HCT116 (cell line): ENCODE measurements around the gene BMP5. TPM values are rescaled to one million over a fixed set of nuclear protein-coding genes. Genes with fewer than 3 reads are reported as not detected.

Experiments
- ATAC-seq: fragments of 200-7000 bp; cut with Tn5 transposase; 2 replicates; pipeline ENCODE4 v1.9.1; 2020; ENCODE audit warnings: mild to moderate bottlenecking, moderate library complexity
- BruUV-seq: library from RNA; stranded (reverse); fragments of 400-500 nt; replicated peaks from 2 replicates; lab custom pipeline; 2021; lab: Mats Ljungman, UMichigan
- CTCF ChIA-PET: fragments of 300-600 bp; sonication (Branson Sonifier 250); formaldehyde crosslinking; loops from one replicate; lab custom pipeline; 2021; ENCODE audit warnings: antibody characterized with exemption; lab: Charles Lee
- POLR2A ChIA-PET: fragments of 300-600, 350-600 bp; sonication (Branson Sonifier 250); formaldehyde crosslinking; loops from one replicate; lab custom pipeline; 2021; ENCODE audit warnings: antibody characterized with exemption; lab: Charles Lee
- RAD21 ChIA-PET, 2 experiments: fragments of 300-600 bp; sonication (Branson Sonifier 250); formaldehyde crosslinking; loops; one replicate each; lab custom pipeline; 2023; ENCODE audit warnings: low total read pairs in 2 of 2; ENCODE audit not compliant: uncharacterized antibody in 2 of 2, unreplicated experiment in 2 of 2, low non-redundant PET in 1 of 2; lab: Charles Lee
- DNase-seq: peaks from one replicate; pipeline ENCODE4 v3.0.0-alpha.2; 2010; ENCODE audit warnings: low read depth, low spot score
- H2AFZ ChIP-seq: fragments of 200-600 bp; shearing (Covaris generic), sonication (generic); 2 replicates; pipeline ENCODE4 v1.6.1; 2017; ENCODE audit warnings: low read depth, mixed run types, mixed read lengths, antibody characterized with exemption, low read length; ENCODE audit not compliant: poor library complexity, severe bottlenecking
- H3K27ac ChIP-seq: 2 replicates; pipeline ENCODE4 v1.5.1; 2012; ENCODE audit warnings: low read depth, low read length
- H3K27me3 ChIP-seq: fragments of 200-600 bp; sonication (generic); 2 replicates; pipeline ENCODE4 v1.6.1; 2016; ENCODE audit warnings: mixed run types, low read length, mixed read lengths; ENCODE audit not compliant: insufficient read depth
- H3K36me3 ChIP-seq, 2 experiments: fragments of 200-500 bp in 1 of 2; fragments of 200-600 bp in 1 of 2; sonication (Bioruptor generic) in 1 of 2; sonication (generic) in 1 of 2; 2 replicates each; pipeline versions ENCODE4 v1.5.1 to v1.6.1; 2014 to 2016; ENCODE audit warnings: low read length in 2 of 2, inconsistent platforms in 1 of 2, mixed read lengths in 1 of 2, mixed run types in 1 of 2; ENCODE audit not compliant: insufficient read depth in 2 of 2, control insufficient read depth in 1 of 2
- H3K4me1 ChIP-seq, 2 experiments: fragments of 200-600 bp in 1 of 2; sonication (generic) in 1 of 2; 2 replicates each; pipeline versions ENCODE4 v1.5.1 to v1.6.1; 2012 to 2017; ENCODE audit warnings: low read length in 2 of 2, inconsistent platforms in 1 of 2, mild to moderate bottlenecking in 1 of 2, mixed read lengths in 1 of 2, mixed run types in 1 of 2, moderate library complexity in 1 of 2; ENCODE audit not compliant: insufficient read depth in 2 of 2, control insufficient read depth in 1 of 2
- H3K4me2 ChIP-seq: fragments of 200-600 bp; sonication (generic); 2 replicates; pipeline ENCODE4 v1.6.1; 2017; ENCODE audit warnings: mixed run types, low read length, mixed read lengths
- H3K4me3 ChIP-seq, 2 experiments: fragments of 200-600 bp in 1 of 2; sonication (generic) in 1 of 2; replicated peaks in 1 of 2; 2 replicates each; pipeline ENCODE4 v1.5.1; 2011 to 2016; ENCODE audit warnings: low read length in 2 of 2, control low read depth in 1 of 2, low read depth in 1 of 2, mild to moderate bottlenecking in 1 of 2, mixed read lengths in 1 of 2, mixed run types in 1 of 2
- H3K79me2 ChIP-seq: fragments of 200-600 bp; sonication (generic); 2 replicates; pipeline ENCODE4 v1.6.1; 2017; ENCODE audit warnings: mild to moderate bottlenecking, mixed run types, low read length, moderate library complexity, mixed read lengths; ENCODE audit not compliant: insufficient read depth
- H3K9ac ChIP-seq: fragments of 200-600 bp; sonication (generic); 2 replicates; pipeline ENCODE4 v1.6.1; 2016; ENCODE audit warnings: low read length, mixed read lengths
- H3K9me2 ChIP-seq: fragments of 200-600 bp; sonication (generic), shearing (Covaris generic); 2 replicates; pipeline ENCODE4 v1.6.1; 2017; ENCODE audit warnings: mixed run types, mild to moderate bottlenecking, moderate library complexity; ENCODE audit not compliant: insufficient read depth
- H3K9me3 ChIP-seq, 2 experiments: fragments of 200-500 bp in 1 of 2; fragments of 200-600 bp in 1 of 2; sonication (Bioruptor generic) in 1 of 2; sonication (generic) in 1 of 2; 2 replicates each; pipeline ENCODE4 v1.6.1; 2014 to 2017; ENCODE audit warnings: low read length in 2 of 2, mixed read lengths in 2 of 2, inconsistent platforms in 1 of 2, low read depth in 1 of 2, mild to moderate bottlenecking in 1 of 2, mixed run types in 1 of 2, moderate library complexity in 1 of 2; ENCODE audit not compliant: control insufficient read depth in 1 of 2, insufficient read depth in 1 of 2
- H4K20me1 ChIP-seq: fragments of 200-600 bp; sonication (generic), shearing (Covaris generic); 2 replicates; pipeline ENCODE4 v1.6.1; 2017; ENCODE audit warnings: mixed run types, mild to moderate bottlenecking, moderate library complexity; ENCODE audit not compliant: insufficient read depth
- EZH2 ChIP-seq: fragments of 200-600 bp; sonication (generic); IDR thresholded peaks from 2 replicates; pipeline ENCODE4 v1.6.1; 2017; ENCODE audit warnings: antibody characterized with exemption, mixed run types
- FOSL1 ChIP-seq: IDR thresholded peaks from 2 replicates; pipeline ENCODE4 v1.6.1; 2012; ENCODE audit warnings: low read depth
- MAX ChIP-seq: IDR thresholded peaks from 2 replicates; pipeline ENCODE4 v1.6.1; 2012
- RAD21 ChIP-seq: IDR thresholded peaks from 2 replicates; pipeline ENCODE4 v1.6.1; 2012; ENCODE audit warnings: low read depth, mild to moderate bottlenecking
- SRF ChIP-seq: IDR thresholded peaks from 2 replicates; pipeline ENCODE4 v1.6.1; 2012; ENCODE audit warnings: low read depth
- TCF7L2 ChIP-seq: IDR thresholded peaks from 2 replicates; pipeline ENCODE4 v1.7.0; 2011; ENCODE audit warnings: borderline replicate concordance, inconsistent platforms; ENCODE audit not compliant: insufficient read depth, insufficient read length; ENCODE audit errors: extremely low read depth
- intact Hi-C: fragments of 100-400 bp; cut with micrococcal nuclease; formaldehyde crosslinking; loops from 2 replicates; pipeline ENCODE4 v1.10.0; 2022
- total RNA-seq: library from RNA; stranded (reverse); gene quantifications from one replicate; pipeline ENCODE4 v1.2.1, GENCODE V29; 2021; ENCODE audit not compliant: unreplicated experiment

Gene BMP5
- total RNA-seq, 1 experiment from 2014 or later, result not detected

GRCh38 chr6:55713436-55713835, 162.0 kb downstream of the BMP5 start:
- no peaks in the 10 kb centered on the region; the same call in 1 of the 2 replicates for H4K20me1 ChIP-seq
- peaks cover 14% of the 10 kb centered on the region; the same call in 1 of the 2 replicates for H3K27me3 ChIP-seq
- no peaks in the 10 kb centered on the region for H3K9me2 ChIP-seq
- no peak overlapping the region for H3K9ac ChIP-seq
- H3K4me3 ChIP-seq, result no peak overlapping the region
- no peaks in the 10 kb centered on the region for H3K36me3 ChIP-seq
- peaks cover 0 to 3% of the 10 kb centered on the region in 2 experiments; a peak in 1 of 4 replicates for H3K4me1 ChIP-seq
- RAD21 ChIA-PET, result no interaction called here
- intact Hi-C loops, result no loop called here
- no peak overlapping the region for H2AFZ ChIP-seq
- DNase-seq, result no peak
- CTCF ChIA-PET, result no interaction called here
- no peaks in the 10 kb centered on the region for H3K9me3 ChIP-seq
- POLR2A ChIA-PET, result no interaction called here
- H3K79me2 ChIP-seq, result no peaks in the 10 kb centered on the region
- TF ChIP-seq TCF7L2 (peak; percentile 89), FOSL1 (no peak)
- BruUV-seq, result no TSS peak
- no peak overlapping the region for H3K27ac ChIP-seq
- no peak overlapping the region for H3K4me2 ChIP-seq
- ATAC-seq, result no peak

GRCh38 chr6:55708711-55709110, 166.7 kb downstream of the BMP5 start:
- ATAC-seq (no peak), DNase-seq (no peak)
- CTCF ChIA-PET, result no interaction called here
- Histone ChIP-seq H3K9ac (no peak overlapping the region), H3K4me2 (no peak overlapping the region), H3K27me3 (peaks cover 14% of the 10 kb centered on the region; the same call in 1 of the 2 replicates), H3K36me3 (no peaks in the 10 kb centered on the region), H4K20me1 (no peaks in the 10 kb centered on the region), H2AFZ (no peak overlapping the region), H3K9me2 (no peaks in the 10 kb centered on the region), H3K27ac (no peak overlapping the region), H3K4me3 (no peak overlapping the region), H3K79me2 (no peaks in the 10 kb centered on the region), H3K9me3 (0 out of 4 replicates have a peak, but pooled peaks cover 0 to 4% of the 10 kb centered on the region in 2 experiments), H3K4me1 (peaks cover 0 to 3% of the 10 kb centered on the region in 2 experiments; a peak in 1 of 4 replicates)
- no peak for TF ChIP-seq TCF7L2
- TF ChIP-seq MAX, result no peak
- no peak for TF ChIP-seq SRF
- TF ChIP-seq EZH2, result no peak
- no peak for TF ChIP-seq RAD21
- RAD21 ChIA-PET, result no interaction called here
- POLR2A ChIA-PET, result no interaction called here
- BruUV-seq, result no TSS peak
- intact Hi-C loops, result no loop called here
